ENCODE results near the gene COMMD10.

The COMMD10 gene

DNA sequence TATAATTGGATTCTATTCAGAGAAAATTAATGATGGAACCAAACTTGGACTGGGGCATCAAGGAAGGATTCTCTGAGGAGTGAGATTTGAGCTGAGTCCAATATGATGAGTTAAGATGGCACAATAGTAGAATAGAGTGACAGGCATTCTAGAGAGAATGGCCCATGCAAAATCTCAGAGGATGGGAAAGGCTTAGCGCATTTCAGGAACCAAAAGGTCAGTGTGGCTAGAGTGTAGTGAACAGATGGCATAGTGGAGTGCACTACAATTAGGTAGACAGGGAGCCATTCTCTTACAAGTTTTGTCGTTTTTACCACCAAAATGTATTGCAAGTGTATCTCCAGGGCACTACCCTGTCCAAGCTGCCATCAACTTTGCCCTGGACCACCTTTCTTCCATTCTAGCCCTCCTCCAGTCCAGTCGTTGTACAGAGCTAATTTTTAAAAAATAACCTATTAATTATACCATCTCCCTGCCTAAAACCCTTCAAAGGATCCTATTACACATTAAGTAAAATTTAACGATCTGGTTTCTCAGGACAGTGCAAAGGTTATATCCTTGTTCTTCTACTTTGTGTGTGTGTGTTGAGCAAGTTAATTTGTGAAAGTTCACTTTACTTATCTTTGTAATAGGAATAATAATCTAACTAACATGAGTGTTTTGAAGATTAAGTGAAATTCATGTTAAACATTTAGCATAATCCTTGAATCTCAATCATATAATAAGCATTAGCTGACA is 211.7 kb downstream of the COMMD10 start:
- no peak for DNase-seq (ENCODE audit: low read depth)

DNA sequence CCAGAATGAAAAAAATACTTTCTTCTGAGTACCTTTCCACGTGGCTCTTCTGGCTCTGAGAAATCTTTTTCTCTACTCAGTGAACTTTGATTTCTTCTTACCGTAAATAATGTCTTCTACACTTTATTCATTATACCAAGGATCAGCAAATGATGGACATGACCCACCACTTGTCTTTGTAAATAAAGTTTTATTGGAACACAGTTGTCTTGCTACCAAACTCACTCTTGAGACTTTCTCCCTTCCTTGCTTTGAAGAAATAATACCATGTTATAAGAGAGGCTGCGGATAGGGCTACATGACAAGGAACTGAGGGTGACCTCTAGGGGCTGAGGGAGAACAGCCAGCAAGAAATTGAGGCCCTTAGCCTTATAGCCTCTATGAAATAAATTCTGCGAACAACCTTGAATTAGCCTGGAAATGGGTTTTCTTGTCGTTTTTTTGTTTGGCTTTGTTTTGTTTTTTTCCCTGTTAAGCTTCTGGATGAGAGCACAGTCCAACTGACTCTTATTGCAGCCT is 212.5 kb downstream of the COMMD10 start:
- no peak for DNase-seq (ENCODE audit: low read depth)

DNA sequence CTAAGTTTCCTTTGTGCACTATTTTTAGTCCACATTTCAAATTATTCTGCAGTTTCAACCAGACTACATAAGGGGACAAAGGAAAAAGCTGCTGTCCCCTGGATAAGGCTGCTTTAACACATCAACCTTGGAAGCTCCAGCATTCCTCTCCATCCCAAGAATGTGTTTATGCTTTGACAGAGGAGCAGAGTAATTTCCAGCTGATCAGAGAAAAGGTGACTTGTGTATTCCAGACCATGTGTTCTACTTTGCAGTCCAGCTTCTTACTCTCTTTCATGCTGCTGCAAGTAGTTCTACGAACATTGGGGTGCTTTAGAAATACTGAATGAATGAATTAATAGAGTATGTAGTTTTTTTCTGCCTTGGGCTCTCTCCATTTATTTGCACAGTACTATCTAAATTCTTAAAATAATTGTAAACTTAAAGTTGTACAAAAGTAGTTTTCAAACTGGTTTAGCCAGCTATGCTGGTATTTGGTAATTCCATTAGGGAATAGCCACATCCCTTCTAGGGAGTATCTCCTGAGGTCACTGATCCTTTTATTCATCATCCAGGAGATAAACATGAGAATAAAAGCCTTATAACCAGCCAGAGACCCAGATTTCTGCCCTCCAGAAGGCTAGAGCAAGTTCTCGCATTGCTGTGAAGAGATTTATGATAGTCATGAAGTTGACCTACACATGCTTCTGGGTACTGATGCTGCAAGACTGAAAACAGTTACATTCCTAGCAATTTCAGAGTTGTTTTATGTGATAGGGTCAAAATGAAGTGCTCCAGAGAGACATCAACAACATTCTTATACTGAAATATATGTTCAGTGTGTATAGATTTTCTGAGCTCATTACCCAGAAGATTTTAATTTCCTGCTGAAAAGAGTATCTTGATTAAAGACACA is 215.2 kb downstream of the COMMD10 start:
- no peak for DNase-seq (ENCODE audit: low read depth)

DNA sequence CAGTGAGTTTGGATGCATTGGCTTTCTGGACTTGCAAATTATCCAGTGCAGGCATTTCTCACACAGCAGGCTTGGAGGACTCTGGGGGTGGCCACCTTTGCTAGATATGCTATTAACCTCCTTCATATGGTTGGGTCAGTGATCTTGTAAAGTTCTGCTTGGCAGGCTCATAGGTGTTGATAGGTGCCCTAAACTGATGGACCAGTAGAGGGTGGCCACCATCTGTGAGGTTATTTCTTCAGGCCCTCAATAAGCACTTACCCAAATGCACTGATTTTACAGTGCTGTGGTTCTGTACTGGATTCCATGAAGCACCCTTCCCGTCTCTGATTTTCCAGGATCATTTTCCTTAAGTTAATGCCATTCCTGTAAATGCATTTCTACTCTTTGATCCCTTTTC is 216.3 kb downstream of the COMMD10 start:
- DNase-seq (ENCODE audit: low read depth): no peak

DNA sequence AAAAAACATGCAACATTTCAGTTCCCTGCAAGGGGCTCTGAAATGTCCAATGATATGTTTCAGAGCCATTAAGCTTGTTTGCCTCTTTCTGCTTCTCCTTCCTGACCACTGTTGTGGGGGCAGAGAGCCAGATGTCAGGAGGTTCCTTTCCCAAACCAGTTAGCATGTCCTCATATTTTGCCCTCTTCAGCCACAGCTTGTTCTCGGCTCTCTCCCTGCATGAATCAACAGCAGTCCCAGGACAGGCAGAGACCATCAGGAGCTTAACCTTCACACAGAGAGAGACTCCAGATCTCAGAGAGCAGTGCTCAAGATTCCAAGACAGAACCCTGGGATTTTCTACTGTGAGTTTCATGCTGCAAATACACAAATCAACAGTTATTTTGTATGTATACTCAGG is 218.5 kb downstream of the COMMD10 start:
- no peak for DNase-seq (ENCODE audit: low read depth)

DNA sequence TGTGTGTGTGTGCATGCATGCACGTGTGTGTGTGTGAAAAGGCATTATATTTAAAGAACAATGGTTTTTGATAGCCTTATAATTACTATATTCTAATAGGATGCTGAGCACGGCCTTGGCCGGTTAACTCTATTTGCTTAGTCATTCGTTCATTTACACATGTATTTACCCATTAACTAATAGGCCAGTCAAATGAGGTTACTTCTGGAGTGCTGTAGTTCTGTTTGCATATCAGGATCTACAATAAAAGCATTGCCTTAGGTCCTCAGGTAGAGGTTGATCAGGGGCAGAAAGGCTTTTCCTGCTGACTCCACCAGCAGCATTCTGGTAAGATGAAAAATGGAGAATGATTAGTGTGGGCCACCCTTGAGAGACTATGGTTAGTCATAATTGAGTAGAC is 219.0 kb downstream of the COMMD10 start:
- no peak for DNase-seq (ENCODE audit: low read depth)

DNA sequence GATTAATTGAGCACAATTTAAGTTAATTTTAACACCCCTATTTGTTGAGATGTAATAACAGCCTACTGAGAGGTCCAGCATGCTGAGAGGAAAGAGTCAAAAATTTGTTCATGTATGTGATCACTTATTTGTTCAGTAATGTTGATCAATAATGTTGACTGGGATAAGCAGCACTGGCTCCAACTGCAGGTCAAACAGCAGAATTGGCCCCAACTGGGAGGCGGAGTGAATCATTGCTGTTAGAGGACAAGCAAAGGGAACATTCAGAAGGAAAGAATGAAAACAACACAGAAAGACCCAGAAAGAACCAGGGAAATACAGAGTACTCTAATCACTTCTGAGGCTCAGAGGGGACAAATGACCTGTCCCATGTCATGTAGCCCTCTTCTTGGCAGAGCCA is 221.1 kb downstream of the COMMD10 start:
- no peak for DNase-seq (ENCODE audit: low read depth)

DNA sequence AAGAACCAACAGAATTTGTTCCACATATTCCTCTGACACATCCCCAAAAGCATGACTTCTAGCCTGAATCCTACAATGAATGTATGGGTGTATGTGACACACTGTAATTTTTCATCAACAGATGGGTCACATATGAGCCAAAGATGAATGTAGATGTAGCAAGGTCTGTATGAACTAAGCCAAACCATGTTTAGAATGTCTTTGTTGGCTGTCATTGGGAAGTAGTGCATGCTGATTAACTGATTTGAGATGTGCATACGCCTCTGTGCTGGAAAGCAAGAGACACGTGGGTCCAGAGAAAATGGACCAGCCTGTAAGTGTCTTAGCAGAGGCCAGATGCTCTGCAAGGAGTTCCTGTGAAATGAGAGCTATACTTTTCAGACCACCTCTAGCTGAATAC is 222.0 kb downstream of the COMMD10 start:
- DNase-seq (ENCODE audit: low read depth): no peak

DNA sequence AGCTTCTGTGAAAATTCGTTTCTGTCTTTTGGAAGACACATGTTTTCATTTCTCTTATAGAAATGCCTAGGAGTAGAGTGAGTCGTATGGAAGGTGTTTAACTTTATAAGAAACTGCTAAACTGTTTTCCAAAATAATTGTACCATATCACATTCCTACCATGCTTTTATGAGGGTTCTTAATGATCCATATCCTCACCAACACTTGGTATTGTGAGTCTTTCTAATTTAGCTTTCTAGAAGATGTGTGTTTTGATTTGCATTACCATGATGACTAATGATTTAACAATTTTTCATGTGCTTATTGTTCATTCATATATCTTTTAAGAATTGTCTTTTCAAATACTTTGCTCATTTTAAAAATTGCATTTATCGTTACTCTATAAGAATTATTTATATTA is 223.6 kb downstream of the COMMD10 start:
- no peak for DNase-seq (ENCODE audit: low read depth)

DNA sequence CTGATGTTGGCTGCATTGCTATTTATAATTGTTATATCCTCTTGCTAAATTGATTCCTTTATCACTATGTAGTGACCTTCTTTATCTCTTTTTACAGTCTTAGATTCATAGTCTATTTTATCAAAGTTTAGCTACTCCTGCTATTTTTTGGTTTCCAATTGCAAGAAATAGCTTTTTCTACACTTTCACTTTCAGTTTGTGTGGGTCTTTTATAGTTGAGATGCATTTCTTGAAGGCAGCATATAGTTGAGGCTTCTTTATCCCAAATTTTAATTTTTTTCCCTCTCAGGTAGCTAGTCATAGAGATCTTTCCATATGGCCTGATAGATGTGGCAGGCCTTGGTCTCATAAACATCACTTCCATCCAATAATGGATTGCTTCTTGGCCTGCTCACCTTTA is 228.5 kb downstream of the COMMD10 start:
- DNase-seq (ENCODE audit: low read depth): no peak

DNA sequence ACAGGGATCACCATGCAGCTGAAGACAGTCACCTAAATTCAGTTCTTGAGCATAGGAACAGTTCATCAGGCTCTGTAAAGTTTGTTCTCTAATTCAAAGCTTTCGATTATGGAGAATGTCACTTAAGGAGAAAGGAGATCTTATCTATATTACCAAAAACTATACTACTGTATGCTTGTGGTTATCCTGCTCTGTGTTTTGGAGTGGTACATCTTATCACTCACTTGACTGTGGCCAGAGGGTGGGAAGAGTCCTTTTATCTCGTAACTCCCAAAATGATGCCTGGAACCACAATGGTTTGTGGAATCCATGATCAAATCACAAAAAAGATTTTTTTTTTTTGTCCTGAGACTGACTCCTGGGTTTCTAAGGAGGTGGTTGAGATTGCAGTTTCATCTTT is 230.7 kb downstream of the COMMD10 start:
- DNase-seq (ENCODE audit: low read depth): no peak

DNA sequence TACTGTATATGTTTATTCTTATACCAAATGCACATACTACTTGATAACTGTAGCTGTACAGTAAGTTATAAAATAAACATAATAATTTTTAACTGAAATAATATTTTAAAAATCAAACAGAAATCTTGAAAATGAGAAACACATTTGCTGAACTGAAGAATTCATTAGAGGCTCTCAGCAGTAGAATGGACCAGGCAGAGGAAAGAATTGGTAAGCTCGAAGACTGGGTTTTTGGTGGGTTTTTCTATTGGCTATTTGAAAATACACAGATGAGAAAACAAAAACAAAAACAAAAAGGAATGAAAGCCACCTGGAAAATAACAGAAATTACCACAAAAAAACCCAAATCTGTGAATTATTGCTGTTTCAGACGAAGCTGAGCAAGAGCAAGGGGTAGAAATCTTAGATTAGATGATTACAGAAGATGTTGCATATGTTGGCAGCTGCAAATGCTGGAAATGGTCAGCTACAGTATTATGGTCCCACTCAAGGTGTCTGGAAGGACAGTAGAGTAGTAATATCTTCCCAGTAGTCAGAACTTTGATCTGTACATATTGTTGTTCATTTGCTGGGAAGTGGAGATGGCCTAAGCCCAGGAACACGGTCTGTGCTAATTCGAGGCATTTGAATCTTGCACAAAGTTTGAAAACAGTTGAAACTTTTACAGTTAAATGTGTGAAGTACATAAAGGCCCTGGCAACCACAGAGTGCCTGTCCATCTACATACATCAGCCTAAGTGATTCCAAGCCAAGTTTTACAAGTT is 233.4 kb downstream of the COMMD10 start:
- no peak for DNase-seq (ENCODE audit: low read depth)

DNA sequence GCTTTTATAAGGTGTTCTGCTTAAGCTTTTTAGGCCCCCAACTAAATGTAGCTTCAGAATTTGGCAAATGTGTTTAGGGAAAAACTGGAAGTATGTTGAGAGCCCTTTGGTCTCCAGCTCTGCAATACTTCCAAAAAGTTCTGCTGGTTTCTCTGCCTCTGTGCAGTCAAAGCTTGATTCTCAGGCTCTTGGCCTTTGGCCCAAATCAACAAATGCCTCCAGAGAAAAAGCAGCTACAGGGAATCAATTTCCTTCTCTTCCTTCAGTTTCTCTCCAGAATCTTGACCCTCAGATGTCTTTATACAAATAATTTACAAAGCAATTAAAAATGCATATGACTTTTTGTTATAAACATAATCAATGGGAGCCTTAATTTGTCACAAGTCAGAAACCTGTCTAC is 235.7 kb downstream of the COMMD10 start:
- no peak for DNase-seq (ENCODE audit: low read depth)

DNA sequence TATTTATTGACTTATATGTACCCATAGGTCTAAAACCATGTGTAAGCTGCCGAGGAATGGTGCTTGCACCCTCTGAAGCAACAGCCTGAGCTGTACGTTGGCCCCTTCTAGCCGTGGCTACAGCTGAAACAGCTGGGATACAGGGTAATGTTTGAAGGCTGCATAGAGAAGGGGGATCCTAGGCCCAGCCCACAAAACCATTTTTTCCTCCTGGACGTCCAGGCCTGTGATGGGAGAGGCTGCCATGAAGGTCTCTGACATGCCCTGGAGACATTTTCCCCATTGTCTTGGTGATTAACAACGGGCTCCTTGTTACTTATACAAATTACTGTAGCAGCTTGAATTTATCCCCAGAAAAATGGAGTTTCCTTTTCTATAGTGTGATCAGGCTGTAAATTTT is 244.7 kb downstream of the COMMD10 start:
- DNase-seq (ENCODE audit: low read depth): no peak

DNA sequence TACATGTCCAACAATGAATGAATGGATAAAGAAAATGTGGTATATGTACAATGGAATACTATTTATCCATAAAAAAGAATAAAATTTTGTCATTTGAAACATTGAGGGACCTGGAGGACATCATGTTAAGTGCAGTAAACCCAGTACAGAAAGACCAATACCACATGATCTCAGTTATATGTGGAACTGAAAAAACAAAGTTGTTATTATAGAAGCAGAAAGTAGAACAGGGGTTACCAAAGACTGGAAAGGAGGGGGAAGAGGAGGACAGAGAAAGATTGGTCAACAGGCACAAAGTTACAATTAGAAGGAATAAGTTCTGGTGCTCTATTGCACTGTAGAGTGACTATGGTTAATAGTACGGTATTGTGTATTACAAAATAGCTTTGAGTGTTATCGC is 256.0 kb downstream of the COMMD10 start:
- no peak for DNase-seq (ENCODE audit: low read depth)
